ENCODE measurements around the gene PLXND1. TPM values are rescaled to one million over a fixed set of nuclear protein-coding genes. Genes with fewer than 3 reads are reported as not detected.

Gene PLXND1
- total RNA-seq, 1 donor from 2014 or later = 56.9 TPM

DNA sequence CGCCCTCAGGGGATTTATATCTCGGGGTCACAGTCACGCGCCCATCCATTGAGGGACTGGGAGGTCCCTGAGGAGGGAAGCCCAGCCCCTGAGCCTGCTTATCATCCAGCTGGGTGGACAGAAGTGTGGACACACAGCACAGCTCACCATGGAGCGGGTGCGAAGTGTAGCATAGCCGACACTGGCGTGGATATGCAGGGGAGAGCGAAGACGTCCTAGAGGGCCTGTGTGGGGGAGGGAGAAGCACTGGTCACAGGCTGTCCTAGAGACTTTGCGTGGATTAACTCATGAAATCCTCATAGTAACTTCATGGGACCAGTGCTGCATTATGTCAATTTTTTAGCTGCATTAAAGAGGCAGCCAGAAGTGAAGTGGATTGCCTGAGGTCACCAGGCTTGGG is 26.1 kb upstream of the PLXND1 start:
- Mint-ChIP-seq H3K4me1 (ENCODE audit: unreplicated experiment) (peaks cover 11% of the 10 kb centered on the region), H3K27me3 (peaks cover 3% of the 10 kb centered on the region), H3K9me3 (peaks cover 3% of the 10 kb centered on the region), H3K27ac (no peak overlapping the region), H3K36me3 (peaks cover 3% of the 10 kb centered on the region), H3K4me3 (no peak overlapping the region)
- no peak for DNase-seq (ENCODE audit: extremely low spot score, unreplicated experiment)
- TF ChIP-seq, protein P1, sequence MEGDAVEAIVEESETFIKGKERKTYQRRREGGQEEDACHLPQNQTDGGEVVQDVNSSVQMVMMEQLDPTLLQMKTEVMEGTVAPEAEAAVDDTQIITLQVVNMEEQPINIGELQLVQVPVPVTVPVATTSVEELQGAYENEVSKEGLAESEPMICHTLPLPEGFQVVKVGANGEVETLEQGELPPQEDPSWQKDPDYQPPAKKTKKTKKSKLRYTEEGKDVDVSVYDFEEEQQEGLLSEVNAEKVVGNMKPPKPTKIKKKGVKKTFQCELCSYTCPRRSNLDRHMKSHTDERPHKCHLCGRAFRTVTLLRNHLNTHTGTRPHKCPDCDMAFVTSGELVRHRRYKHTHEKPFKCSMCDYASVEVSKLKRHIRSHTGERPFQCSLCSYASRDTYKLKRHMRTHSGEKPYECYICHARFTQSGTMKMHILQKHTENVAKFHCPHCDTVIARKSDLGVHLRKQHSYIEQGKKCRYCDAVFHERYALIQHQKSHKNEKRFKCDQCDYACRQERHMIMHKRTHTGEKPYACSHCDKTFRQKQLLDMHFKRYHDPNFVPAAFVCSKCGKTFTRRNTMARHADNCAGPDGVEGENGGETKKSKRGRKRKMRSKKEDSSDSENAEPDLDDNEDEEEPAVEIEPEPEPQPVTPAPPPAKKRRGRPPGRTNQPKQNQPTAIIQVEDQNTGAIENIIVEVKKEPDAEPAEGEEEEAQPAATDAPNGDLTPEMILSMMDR (conservative IDR thresholded peaks at IDR 0.05) = no peak

DNA sequence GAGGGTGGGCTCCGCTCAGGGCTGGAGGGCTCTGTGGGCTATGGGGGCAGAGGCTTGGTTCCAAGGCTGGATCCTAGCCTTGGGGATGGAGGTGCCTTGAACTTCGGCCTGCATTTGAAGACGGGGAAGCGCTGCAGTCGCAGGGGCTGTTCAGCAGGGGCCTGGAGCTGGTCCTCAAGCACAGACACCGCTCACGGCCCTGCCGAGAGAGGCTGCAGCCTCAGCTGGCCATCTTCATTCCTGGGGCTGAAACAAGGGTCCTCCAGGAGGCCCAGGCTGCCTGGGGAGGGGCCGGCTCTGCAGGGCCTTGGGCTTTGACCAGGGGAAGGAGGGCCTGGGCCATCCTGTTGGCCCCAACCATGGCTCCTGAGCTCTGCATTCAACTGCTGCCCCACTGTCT is 25.6 kb upstream of the PLXND1 start:
- Mint-ChIP-seq H3K4me1 (ENCODE audit: unreplicated experiment) (peaks cover 16% of the 10 kb centered on the region), H3K36me3 (peaks cover 3% of the 10 kb centered on the region), H3K9me3 (peaks cover 3% of the 10 kb centered on the region), H3K27ac (no peak overlapping the region), H3K27me3 (peaks cover 3% of the 10 kb centered on the region), H3K4me3 (no peak overlapping the region)
- DNase-seq (ENCODE audit: extremely low spot score, unreplicated experiment) = no peak
- TF ChIP-seq, protein P1 (conservative IDR thresholded peaks at IDR 0.05) = no peak

DNA sequence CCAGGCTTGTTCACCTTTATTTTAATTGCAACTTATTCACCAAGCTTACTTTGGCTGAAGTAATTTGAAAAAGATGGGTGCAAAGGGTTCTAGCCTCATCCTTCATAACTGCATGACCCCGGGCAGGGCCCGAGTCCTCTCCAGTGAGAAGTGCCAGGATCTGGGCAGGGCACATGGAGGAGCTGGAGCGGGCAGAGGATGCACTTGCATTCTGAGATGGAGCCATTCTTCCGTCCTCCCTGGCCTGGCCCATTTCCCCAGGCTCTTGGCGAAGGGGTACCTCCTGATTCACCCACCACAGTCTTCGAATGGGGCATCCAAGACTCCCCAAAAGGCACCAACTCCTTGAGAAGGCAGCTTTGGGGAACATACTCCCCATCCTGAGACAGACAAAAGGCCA is 22.5 kb upstream of the PLXND1 start:
- peaks cover 3% of the 10 kb centered on the region for H3K36me3 Mint-ChIP-seq
- no peak overlapping the region for H3K27ac Mint-ChIP-seq
- H3K27me3 Mint-ChIP-seq = peaks cover 3% of the 10 kb centered on the region
- no peak for DNase-seq (ENCODE audit: extremely low spot score, unreplicated experiment)
- TF ChIP-seq, protein P1 (conservative IDR thresholded peaks at IDR 0.05) = no peak
- H3K4me1 Mint-ChIP-seq (ENCODE audit: unreplicated experiment) = peaks cover 30% of the 10 kb centered on the region
- H3K4me3 Mint-ChIP-seq = no peak overlapping the region
- no peaks in the 10 kb centered on the region for H3K9me3 Mint-ChIP-seq

DNA sequence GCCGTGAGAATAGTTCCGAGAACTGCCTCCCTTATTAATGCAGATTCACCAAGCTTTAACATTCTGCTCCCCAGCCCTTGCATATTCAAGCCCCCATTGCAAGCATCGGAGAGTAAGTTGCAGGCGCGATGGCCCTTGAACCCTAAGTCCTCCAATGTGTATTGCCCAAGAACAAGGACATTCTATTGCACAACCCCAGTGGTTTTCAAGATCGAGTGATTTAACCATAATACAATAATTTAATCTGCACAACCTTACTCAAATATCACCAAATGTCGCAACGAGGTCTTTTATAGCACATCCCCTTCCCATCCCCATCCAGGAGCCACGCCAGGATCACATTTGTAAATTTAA is 21.7 kb upstream of the PLXND1 start:
- H3K4me1 Mint-ChIP-seq (ENCODE audit: unreplicated experiment) = peaks cover 30% of the 10 kb centered on the region
- peak overlapping the region; percentile 92 for H3K4me3 Mint-ChIP-seq
- TF ChIP-seq, protein P1 (conservative IDR thresholded peaks at IDR 0.05) = no peak
- peak overlapping the region; percentile 93 for H3K27ac Mint-ChIP-seq
- H3K36me3 Mint-ChIP-seq = peaks cover 3% of the 10 kb centered on the region
- H3K27me3 Mint-ChIP-seq = peaks cover 3% of the 10 kb centered on the region
- no peak for DNase-seq (ENCODE audit: extremely low spot score, unreplicated experiment)
- no peaks in the 10 kb centered on the region for H3K9me3 Mint-ChIP-seq

- Mint-ChIP-seq H3K27me3 (peaks cover 3% of the 10 kb centered on the region), H3K27ac (peak overlapping the region; percentile 93), H3K36me3 (peaks cover 3% of the 10 kb centered on the region), H3K9me3 (no peaks in the 10 kb centered on the region), H3K4me1 (ENCODE audit: unreplicated experiment) (peaks cover 32% of the 10 kb centered on the region), H3K4me3 (peak overlapping the region; percentile 92)
- no peak for DNase-seq (ENCODE audit: extremely low spot score, unreplicated experiment)
- TF ChIP-seq, protein P1 (conservative IDR thresholded peaks at IDR 0.05) = peak; percentile 87
These were observed 21.1 kb upstream of the PLXND1 start for GRCh38 chr3:129627350-129628168.
